MG63 (cell line): ENCODE results near the gene SYNRG. TPM values are rescaled to one million over a fixed set of nuclear protein-coding genes. Genes with fewer than 3 reads are reported as not detected.

Experiments
- DNase-seq: peaks from one replicate; pipeline ENCODE4 v3.0.0-alpha.2; 2020
- H3K27me3 ChIP-seq: fragments of 250-450 bp; sonication (Bioruptor Pico); 2 replicates; pipeline ENCODE4 v1.5.1; 2020; ENCODE audit warnings: mild to moderate bottlenecking, moderate library complexity
- H3K36me3 ChIP-seq: fragments of 250-450 bp; sonication (Bioruptor Pico); 2 replicates; pipeline ENCODE4 v1.5.1; 2020; ENCODE audit warnings: mild to moderate bottlenecking, moderate library complexity
- H3K4me3 ChIP-seq: fragments of 250-450 bp; sonication (Bioruptor Pico); 2 replicates; pipeline ENCODE4 v1.5.1; 2020; ENCODE audit warnings: mild to moderate bottlenecking, moderate library complexity
- H3K9me3 ChIP-seq: fragments of 250-450 bp; sonication (Bioruptor Pico); 2 replicates; pipeline ENCODE4 v1.5.1; 2020; ENCODE audit warnings: mild to moderate bottlenecking, moderate library complexity
- total RNA-seq: library from RNA; depleted of rRNA; stranded (reverse); fragments of >200 nt; shearing (Covaris generic); gene quantifications from 2 replicates; pipeline ENCODE4 v1.2.3, GENCODE V29; 2014; ENCODE audit warnings: low replicate concordance

The SYNRG gene
- total RNA-seq, 1 experiment from 2014 or later: 8.3 TPM

DNA sequence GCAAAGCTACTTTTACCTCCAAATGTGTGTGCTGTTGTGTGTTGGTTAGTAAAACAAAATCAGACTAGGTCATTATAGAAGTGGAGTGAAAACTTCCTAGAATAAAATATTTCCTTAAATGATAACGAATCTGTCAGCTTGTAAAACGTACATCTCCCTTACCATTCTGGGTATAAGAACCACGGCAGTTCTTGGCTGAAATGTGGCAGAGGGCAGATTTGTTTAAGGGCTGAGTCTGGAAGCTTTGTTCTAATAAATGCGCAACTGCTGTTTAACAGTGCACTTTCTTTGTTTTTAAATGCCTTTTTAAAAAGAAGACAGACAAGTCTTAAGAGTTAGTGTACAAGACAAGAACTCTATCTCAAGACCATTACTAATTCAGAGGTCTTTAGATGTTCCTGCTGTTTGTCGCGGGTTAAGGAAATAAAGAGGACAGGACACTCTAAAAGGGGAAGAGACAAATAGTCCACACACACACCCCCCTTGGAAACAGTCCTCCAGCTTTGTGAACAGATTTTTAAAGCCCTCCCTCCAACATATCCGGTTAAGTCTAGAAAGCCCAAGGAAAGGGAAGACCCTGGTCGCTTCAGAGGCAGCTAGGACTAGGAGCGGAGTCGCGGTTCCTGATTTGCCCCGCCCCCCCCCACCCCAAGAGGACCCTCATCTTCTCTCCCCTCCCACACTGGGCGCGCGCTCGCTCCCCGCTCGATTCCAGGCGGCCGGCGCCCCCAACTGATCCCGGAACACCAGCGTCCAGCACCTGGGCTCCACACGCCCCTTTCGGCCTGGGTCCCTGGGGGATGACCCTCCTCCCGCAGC lies 658 bp downstream of the SYNRG start:
- no peaks in the 10 kb centered on the region for H3K27me3 ChIP-seq
- peak overlapping the region; percentile 73 for H3K4me3 ChIP-seq
- no peak for DNase-seq
- peaks cover 37% of the 10 kb centered on the region for H3K36me3 ChIP-seq
- H3K9me3 ChIP-seq: peaks cover 9% of the 10 kb centered on the region

- H3K9me3 ChIP-seq: peaks cover 12% of the 10 kb centered on the region
- peaks cover 38% of the 10 kb centered on the region for H3K36me3 ChIP-seq
- DNase-seq: no peak
- no peaks in the 10 kb centered on the region for H3K27me3 ChIP-seq
- H3K4me3 ChIP-seq: peak overlapping the region; percentile 73
These were observed 1.4 kb downstream of the SYNRG start for GRCh38 chr17:37607637-37608331.

DNA sequence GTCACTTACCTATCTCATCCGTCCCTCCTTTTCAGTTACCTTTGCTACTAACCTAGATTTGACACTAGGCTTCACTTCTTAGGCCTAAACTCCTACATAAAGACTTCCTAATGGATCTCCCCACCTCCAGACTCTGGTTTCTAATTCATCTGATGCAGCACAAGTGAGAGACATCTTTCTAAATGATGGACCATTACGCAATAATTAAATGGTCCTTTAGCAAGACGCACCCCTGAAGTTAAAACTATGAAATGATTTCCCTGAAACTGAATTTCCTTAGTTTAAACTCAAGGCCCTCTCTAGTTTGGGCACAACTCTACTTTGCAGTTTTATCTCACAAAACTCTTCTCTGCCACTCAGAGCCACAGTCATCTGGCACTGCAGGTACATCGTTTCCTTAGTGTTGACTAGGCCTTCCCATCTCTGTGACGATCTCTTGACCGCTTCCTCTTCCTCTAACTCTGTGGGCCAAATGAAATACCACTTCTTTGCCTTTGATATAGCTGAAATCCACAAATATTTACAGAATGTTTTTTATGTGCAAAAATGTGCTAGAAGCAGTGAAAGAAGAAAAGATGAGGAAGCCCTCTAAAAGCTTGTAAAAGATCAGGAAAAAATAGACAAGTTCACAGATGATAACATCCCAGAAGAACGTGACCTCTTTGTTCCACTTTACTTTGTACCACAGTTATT lies 3.3 kb downstream of the SYNRG start:
- Histone ChIP-seq H3K9me3 (peaks cover 12% of the 10 kb centered on the region), H3K4me3 (no peak overlapping the region), H3K36me3 (peaks cover 32% of the 10 kb centered on the region), H3K27me3 (no peaks in the 10 kb centered on the region)
- no peak for DNase-seq

- no peaks in the 10 kb centered on the region for H3K27me3 ChIP-seq
- H3K4me3 ChIP-seq: no peak overlapping the region
- H3K9me3 ChIP-seq: peaks cover 12% of the 10 kb centered on the region
- DNase-seq: no peak
- H3K36me3 ChIP-seq: peaks cover 32% of the 10 kb centered on the region
These were observed 4.1 kb downstream of the SYNRG start for GRCh38 chr17:37605081-37605480.

DNA sequence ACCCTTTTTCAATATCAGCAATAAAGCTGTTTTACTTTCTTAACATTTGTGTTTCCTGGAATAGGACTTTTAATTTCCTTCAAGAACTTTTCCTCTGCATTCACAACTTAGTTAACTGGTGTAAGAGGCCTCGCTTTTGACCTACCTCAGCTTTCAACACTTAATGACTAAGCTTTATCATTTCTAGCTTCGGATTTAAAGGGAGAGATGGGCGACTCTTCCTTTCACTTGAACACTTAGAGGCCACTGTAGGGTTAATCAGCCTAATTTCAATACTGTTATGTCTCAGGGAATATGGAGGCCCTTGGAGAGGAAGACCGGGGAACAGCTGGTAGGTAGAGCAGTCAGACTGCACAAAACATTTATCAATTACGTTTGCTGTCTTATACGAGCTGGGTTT lies 4.7 kb downstream of the SYNRG start:
- DNase-seq: no peak
- Histone ChIP-seq H3K36me3 (peaks cover 32% of the 10 kb centered on the region), H3K9me3 (peaks cover 12% of the 10 kb centered on the region), H3K27me3 (no peaks in the 10 kb centered on the region), H3K4me3 (no peak overlapping the region)

- DNase-seq: no peak
- no peak overlapping the region for H3K4me3 ChIP-seq
- no peaks in the 10 kb centered on the region for H3K9me3 ChIP-seq
- H3K27me3 ChIP-seq: no peaks in the 10 kb centered on the region
- peaks cover 44% of the 10 kb centered on the region for H3K36me3 ChIP-seq
These were observed 11.1 kb downstream of the SYNRG start for GRCh38 chr17:37598145-37598544.

DNA sequence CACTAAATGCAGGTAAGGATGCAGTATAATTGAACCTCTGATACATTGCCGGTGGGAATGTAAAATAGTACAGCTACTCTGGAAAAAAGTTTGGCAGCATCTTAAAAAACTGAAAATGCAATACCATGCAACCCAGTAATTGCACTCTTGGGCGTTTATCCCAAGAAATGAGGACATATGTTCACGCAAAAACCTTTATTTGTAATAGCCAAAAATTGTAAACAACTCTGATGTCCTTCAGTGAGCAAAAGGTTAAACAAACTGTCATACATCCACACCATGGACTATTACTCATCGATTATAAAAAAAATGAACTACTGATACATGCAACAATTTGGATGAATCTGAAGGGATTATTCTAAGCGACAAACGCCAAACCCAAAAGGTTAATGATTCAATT lies 16.9 kb downstream of the SYNRG start:
- Histone ChIP-seq H3K9me3 (no peaks in the 10 kb centered on the region), H3K27me3 (no peaks in the 10 kb centered on the region), H3K4me3 (no peak overlapping the region), H3K36me3 (peaks cover 45% of the 10 kb centered on the region)
- no peak for DNase-seq

- no peak overlapping the region for H3K4me3 ChIP-seq
- no peaks in the 10 kb centered on the region for H3K9me3 ChIP-seq
- DNase-seq: no peak
- peaks cover 43% of the 10 kb centered on the region for H3K36me3 ChIP-seq
- no peaks in the 10 kb centered on the region for H3K27me3 ChIP-seq
These were observed 24.2 kb downstream of the SYNRG start for GRCh38 chr17:37585066-37585465.

DNA sequence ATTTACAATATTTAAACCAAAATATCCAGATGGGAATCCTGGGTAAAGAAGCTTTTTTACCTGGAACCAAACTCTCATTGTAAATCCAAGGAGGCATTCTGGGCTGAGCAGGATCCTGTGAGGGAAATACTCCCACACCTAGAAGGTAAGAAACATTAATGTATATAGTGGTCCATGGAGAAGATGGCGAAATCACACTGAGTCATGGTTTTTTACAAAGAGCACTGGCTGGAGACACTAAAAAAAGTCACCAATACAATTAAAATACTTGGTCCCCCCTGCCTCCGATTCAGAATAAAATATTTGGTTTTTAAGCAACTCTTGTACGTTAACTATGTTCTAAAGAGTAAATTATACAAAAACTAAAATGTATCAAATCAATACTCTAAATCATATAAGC lies 32.9 kb downstream of the SYNRG start:
- H3K4me3 ChIP-seq: no peak overlapping the region
- peaks cover 56% of the 10 kb centered on the region for H3K36me3 ChIP-seq
- no peak for DNase-seq
- peaks cover 6% of the 10 kb centered on the region for H3K9me3 ChIP-seq
- H3K27me3 ChIP-seq: no peaks in the 10 kb centered on the region

- Histone ChIP-seq H3K4me3 (no peak overlapping the region), H3K27me3 (no peaks in the 10 kb centered on the region), H3K9me3 (peaks cover 6% of the 10 kb centered on the region), H3K36me3 (peaks cover 62% of the 10 kb centered on the region)
- DNase-seq: no peak
These were observed 34.8 kb downstream of the SYNRG start for GRCh38 chr17:37574427-37574826.

- H3K36me3 ChIP-seq: peaks cover 66% of the 10 kb centered on the region
- H3K4me3 ChIP-seq: no peak overlapping the region
- DNase-seq: no peak
These were observed 37.5 kb downstream of the SYNRG start for GRCh38 chr17:37571674-37572073.

DNA sequence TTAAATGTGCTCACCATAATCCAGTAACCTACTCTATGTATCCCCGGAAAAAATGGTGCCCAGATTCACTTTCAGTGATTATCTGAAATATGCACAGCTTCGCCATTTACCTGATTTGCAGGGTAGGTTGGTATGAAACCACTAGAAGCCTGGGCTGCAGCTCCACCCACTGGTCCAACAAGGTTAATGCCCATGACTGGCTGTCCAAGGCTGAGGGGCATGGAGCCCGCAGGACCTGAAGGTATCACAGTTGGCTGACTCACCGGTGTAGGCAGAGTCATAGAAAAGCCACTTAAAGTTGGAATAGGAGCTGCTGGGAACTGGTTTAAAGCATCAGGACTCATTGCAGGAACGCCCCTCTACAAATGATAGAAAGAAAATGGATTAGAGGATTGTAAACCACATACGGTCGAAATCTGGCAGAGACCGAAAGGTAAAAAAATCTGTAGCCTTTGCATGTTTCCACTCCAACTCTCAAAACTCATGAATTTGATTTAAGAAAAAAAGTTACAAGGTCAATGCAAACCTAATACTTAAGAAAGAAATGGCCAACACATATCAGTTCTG lies 38.6 kb downstream of the SYNRG start:
- Histone ChIP-seq H3K9me3 (peaks cover 6% of the 10 kb centered on the region), H3K27me3 (no peaks in the 10 kb centered on the region), H3K4me3 (no peak overlapping the region), H3K36me3 (peaks cover 69% of the 10 kb centered on the region)
- peak; percentile 69 for DNase-seq

More at GRCh38 chr17:37571674-37572073, 37.5 kb downstream of the SYNRG start:
- no peaks in the 10 kb centered on the region for H3K27me3 ChIP-seq
- H3K9me3 ChIP-seq: peaks cover 6% of the 10 kb centered on the region

GRCh38 chr17:37568350-37569053 lies 40.7 kb downstream of the SYNRG start:
- peaks cover 54% of the 10 kb centered on the region for H3K36me3 ChIP-seq
- H3K9me3 ChIP-seq: no peaks in the 10 kb centered on the region
- H3K27me3 ChIP-seq: no peaks in the 10 kb centered on the region
- DNase-seq: no peak
- no peak overlapping the region for H3K4me3 ChIP-seq

DNA sequence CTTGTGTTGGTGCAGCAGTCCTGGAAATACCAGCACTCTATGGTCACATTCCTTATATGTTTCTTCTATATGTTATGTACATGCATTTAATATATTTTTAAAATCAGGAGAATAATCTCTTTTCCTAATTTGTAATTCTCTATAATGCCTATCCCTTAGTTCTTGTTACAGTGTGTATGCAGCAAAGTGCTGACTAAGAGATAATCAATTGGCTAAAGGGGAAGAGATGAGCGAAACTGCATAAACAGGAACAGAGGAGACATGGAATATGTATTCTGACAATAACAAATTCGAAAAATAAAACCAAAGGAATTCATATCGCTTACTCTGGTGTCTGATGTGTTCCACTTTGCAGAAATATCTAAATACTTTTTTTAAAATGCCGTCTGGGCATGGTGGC lies 41.7 kb downstream of the SYNRG start:
- peaks cover 48% of the 10 kb centered on the region for H3K36me3 ChIP-seq
- DNase-seq: no peak
- no peaks in the 10 kb centered on the region for H3K9me3 ChIP-seq
- no peaks in the 10 kb centered on the region for H3K27me3 ChIP-seq
- H3K4me3 ChIP-seq: no peak overlapping the region

DNA sequence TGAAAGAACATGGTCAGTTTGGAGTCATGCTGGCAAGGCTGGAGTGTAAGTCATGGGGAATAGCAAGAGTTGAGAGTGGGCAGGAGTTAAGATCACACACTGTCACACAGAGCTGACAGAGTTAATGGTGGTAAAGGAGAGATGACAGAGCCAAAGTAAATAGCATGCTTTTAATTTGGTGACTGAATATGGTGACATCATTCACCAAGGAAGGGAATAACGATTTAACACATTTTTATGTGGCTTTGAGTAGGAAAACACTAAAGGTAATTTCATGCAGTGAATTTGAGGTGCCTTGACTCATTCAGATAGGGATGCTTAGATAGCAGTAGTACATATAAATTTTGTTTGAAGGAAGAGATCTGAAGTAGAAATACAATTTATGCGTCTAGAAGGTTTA lies 42.1 kb downstream of the SYNRG start:
- no peaks in the 10 kb centered on the region for H3K27me3 ChIP-seq
- H3K36me3 ChIP-seq: peaks cover 46% of the 10 kb centered on the region
- DNase-seq: no peak
- H3K9me3 ChIP-seq: no peaks in the 10 kb centered on the region
- H3K4me3 ChIP-seq: no peak overlapping the region

- Histone ChIP-seq H3K4me3 (no peak overlapping the region), H3K9me3 (no peaks in the 10 kb centered on the region), H3K36me3 (peaks cover 41% of the 10 kb centered on the region), H3K27me3 (no peaks in the 10 kb centered on the region)
- DNase-seq: no peak
These were observed 45.0 kb downstream of the SYNRG start for GRCh38 chr17:37564252-37564651.
